Activated CD4-positive, alpha-beta T cell treated with anti-CD3 and anti-CD28 coated beads, Interleukin-2, amount 10 ng/mL, durations not matched to agents 24 days and 14 days (primary cell): ENCODE measurements around the gene FOXD4L4. TPM values are rescaled to one million over a fixed set of nuclear protein-coding genes. Genes with fewer than 3 reads are reported as not detected.
"Not testable (repeated sequence)": the region's sequence is repeated elsewhere in the genome, so short reads cannot be mapped to it uniquely, and the experiment has no call there.

Experiments used
- DNase-seq: peaks from one replicate; pipeline ENCODE4 v3.0.0; 2022
- H3K27ac Mint-ChIP-seq: one replicate; pipeline ENCODE4 v1.8.0; 2022; ENCODE audit warnings: mild to moderate bottlenecking, mixed read lengths
- H3K27me3 Mint-ChIP-seq: one replicate; pipeline ENCODE4 v1.8.0; 2022; ENCODE audit warnings: mixed read lengths
- H3K36me3 Mint-ChIP-seq: one replicate; pipeline ENCODE4 v1.8.0; 2022; ENCODE audit warnings: low read depth, mild to moderate bottlenecking, mixed read lengths
- H3K4me1 Mint-ChIP-seq: one replicate; pipeline ENCODE4 v1.8.0; 2021; ENCODE audit warnings: mixed read lengths
- H3K4me3 Mint-ChIP-seq: one replicate; pipeline ENCODE4 v1.8.0; 2022; ENCODE audit warnings: mild to moderate bottlenecking, moderate library complexity, mixed read lengths
- H3K9me3 Mint-ChIP-seq: one replicate; pipeline ENCODE4 v1.8.0; 2021; ENCODE audit warnings: mixed read lengths
- intact Hi-C: fragments of 100-400 bp; cut with micrococcal nuclease; formaldehyde crosslinking; loops from one replicate; pipeline ENCODE4 v1.15.1; 2023
- total RNA-seq: library from RNA; stranded (reverse); gene quantifications from 2 replicates; pipeline ENCODE4 v1.2.3, GENCODE V29; 2022

Gene FOXD4L4
- not detected in 2 replicates for total RNA-seq

- Mint-ChIP-seq H3K4me3 (peak within 1 kb of the TSS; percentile 58), H3K27me3 (peaks cover 12% of the 10 kb centered on the region)
- intact Hi-C loops, H3K9me3 Mint-ChIP-seq, H3K27ac Mint-ChIP-seq, H3K36me3 Mint-ChIP-seq, H3K4me1 Mint-ChIP-seq: not testable (repeated sequence)
- peak; percentile 58 for DNase-seq
These were observed at the start of gene FOXD4L4 for GRCh38 chr9:65737096-65737564. TSS of gene FOXD4L4 (plus strand) at chr9:65737146. CDS start at chr9:65737146, 0 bp downstream.

- H3K4me3 Mint-ChIP-seq, H3K9me3 Mint-ChIP-seq, H3K4me1 Mint-ChIP-seq, H3K36me3 Mint-ChIP-seq, H3K27me3 Mint-ChIP-seq, H3K27ac Mint-ChIP-seq, intact Hi-C loops: not testable (repeated sequence)
- DNase-seq = peak; percentile 19
These were observed 33.4 kb upstream of the FOXD4L4 start for GRCh38 chr9:65703550-65703949.

GRCh38 chr9:65714445-65714844 is 22.5 kb upstream of the FOXD4L4 start:
- H3K27me3 Mint-ChIP-seq, DNase-seq, intact Hi-C loops, H3K4me1 Mint-ChIP-seq, H3K27ac Mint-ChIP-seq, H3K36me3 Mint-ChIP-seq, H3K9me3 Mint-ChIP-seq, H3K4me3 Mint-ChIP-seq: not testable (repeated sequence)

GRCh38 chr9:65738133-65738532 is 1.2 kb downstream of the FOXD4L4 start:
- H3K4me3 Mint-ChIP-seq, H3K9me3 Mint-ChIP-seq, DNase-seq, H3K4me1 Mint-ChIP-seq, intact Hi-C loops, H3K27ac Mint-ChIP-seq, H3K36me3 Mint-ChIP-seq: not testable (repeated sequence)
- peaks cover 12% of the 10 kb centered on the region for H3K27me3 Mint-ChIP-seq

Other genes with a start within 250 kb of the FOXD4L4 start
- gene ZNG1E, start 61.2 kb upstream of the FOXD4L4 start, total RNA-seq = 53.3 and 60.7 TPM in 2 replicates